GDM1 (cell line): ENCODE data around the gene HRH2.
"Not testable (repeated sequence)": the region's sequence is repeated elsewhere in the genome, so short reads cannot be mapped to it uniquely, and the experiment has no call there.

Experiments
- DNase-seq: peaks from one replicate; lab custom pipeline; 2025; lab: John Stamatoyannopoulos, UW

Gene HRH2, protein sequence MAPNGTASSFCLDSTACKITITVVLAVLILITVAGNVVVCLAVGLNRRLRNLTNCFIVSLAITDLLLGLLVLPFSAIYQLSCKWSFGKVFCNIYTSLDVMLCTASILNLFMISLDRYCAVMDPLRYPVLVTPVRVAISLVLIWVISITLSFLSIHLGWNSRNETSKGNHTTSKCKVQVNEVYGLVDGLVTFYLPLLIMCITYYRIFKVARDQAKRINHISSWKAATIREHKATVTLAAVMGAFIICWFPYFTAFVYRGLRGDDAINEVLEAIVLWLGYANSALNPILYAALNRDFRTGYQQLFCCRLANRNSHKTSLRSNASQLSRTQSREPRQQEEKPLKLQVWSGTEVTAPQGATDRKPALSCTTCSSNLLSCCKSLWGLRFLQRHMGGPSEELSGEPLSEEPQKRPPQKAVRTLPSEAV

DNA sequence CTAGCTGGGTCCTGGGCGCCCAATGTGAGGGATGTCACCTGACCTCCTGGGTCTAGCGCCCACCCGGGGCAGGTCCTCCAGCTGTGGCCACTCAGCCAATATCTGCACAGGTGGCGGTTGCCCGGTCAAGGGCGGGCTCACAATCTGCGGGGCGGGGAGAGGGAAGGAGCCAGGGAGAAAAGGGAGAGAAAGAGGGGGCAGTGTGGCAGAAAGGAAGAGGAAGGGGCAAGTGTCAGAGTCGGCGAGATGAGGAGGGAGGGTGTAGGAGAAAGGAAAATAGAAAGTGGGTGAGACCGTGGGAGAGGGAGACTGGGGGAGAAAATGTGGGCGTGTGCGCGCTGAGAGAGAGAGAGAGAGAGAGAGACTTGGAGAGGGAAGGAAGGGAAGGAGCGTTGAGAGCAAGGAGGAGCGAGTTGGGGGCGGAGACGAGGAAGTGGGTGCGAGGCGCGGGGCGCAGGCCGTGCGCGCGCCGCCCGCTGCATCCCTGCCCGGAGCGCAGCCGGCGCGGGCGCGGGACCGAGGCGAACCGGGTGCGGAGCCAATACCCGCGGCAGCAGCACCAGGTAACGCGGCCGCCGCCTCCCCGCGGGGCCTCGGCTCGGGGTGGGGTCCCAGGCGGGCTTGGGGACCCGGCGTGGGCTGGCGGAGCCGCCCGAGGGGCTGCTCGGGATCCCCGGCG, at the start of gene HRH2:
Gene HRH2, plus strand, starts transcription at position 479 of the 679 bp plus-strand sequence. CDS start 25,163 bp downstream, outside the sequence.
- peak; percentile 75 for DNase-seq

DNA sequence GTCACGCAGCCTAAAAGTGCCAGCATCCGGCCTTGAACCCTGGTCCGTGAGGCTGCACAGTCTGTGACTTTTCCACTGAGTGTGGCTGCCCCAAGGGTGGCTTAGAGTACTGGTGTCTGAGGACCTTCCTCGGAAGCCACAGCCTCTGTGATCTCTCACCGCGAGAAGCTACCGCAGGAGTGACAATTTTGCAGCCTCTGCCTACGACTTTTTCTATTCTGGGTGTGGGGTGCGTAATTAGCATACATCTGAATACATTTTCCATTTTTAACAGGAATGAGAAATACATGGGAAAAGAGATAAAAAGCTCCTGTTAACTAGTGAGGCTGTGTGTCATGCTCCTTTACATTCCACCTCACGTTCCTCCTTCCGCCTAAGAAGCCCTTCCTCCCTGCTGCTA, 48.3 kb upstream of the HRH2 start:
- no peak for DNase-seq

DNA sequence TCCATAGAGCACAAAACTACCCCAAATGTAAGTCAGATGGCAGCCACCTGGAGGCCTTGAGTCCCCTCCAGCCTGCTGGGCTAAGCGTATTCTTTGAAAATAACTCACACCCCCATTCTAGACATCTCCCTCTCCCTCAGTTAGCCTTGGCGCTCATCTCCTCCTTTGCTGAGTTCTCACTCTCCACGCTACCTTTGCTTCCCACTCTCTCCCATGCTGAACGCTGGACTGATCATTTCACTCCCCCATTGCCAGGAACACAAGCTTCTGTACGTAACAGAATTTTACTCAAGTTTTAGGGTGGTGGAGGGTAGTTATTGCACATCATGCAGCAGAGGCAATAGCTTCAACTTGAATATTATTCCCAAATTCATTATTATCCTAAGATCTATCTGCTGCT, 47.5 kb upstream of the HRH2 start:
- DNase-seq, result no peak

DNA sequence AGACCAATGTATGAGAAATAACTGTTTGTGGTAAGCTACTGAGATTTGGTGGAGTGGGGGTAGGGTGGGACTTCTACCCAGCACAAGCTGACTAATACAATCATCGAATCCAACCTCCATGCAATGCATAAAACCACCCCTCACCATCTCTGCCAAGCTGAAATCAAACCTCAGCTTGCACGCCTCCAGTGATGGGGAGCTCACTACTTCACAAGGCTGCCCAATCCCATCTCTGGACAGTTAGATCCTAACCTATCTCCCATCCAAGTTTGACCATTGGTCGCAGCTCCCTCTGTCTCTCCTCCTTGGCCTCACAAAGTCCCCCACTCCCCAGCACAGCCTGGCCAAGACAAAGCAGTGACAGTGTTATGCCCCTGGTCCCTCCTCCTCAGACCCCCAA, 47.0 kb upstream of the HRH2 start:
- DNase-seq, result no peak

GRCh38 chr5:175614223-175614815, 43.6 kb upstream of the HRH2 start:
- DNase-seq, result no peak

DNA sequence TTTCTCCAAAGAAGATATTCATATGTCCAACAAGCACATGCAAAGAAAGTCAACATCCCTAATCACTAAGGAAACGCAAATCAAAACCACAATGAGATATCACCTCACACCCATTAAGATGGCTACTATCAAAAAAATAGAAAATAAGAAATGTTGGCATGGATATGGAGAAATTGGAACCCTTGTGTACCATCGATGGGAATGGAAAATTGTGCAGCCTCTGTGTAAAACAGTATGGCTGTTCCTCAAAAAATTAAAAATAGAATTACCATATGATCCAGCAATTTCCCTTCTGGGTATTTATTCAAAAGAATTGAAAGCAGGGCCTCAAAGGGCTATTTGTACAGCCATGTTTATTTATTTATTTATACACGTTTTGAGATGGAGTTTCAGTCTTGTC, 43.0 kb upstream of the HRH2 start:
- DNase-seq, result no peak

- no peak for DNase-seq
Observed at GRCh38 chr5:175616083-175616482, 41.8 kb upstream of the HRH2 start.

DNA sequence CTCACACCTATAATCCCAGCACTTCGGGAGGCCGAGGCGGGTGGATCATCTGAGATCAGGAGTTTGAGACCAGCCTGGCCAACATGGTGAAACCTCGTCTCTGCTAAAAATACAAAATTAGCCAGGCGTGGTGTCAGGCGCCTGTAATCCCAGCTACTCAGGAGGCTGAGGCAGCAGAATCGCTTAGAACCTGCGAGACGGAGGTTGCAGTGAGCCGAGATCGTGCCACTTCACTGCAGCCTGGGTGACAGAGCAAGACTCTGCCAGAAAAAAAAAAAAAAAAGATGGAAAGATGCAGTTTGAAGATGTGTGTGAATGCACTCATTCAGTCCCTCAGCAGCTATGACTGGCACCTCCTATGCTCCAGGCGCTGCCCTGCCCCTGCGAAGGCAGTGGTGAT, 41.3 kb upstream of the HRH2 start:
- DNase-seq, result not testable (repeated sequence)

DNA sequence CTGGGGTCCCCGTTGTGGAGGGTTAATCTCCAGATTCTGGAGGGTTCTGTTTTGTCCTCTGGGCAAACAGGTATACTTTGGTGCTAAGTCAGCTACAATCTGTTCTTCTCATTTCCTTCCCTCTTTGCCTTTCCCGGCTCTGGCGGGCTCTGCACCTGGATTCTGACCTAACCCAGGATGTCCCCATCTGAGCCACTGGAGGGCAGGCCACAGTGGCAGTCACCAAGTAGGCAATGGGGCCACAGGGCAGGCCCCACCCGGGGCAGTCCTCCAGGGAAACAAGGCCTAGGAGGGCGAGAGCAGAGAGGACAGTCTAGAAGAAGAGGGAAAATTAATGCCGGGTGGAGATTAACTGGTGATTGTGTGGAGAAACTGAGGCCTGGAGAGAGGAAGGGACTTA, 40.4 kb upstream of the HRH2 start:
- DNase-seq, result no peak

DNA sequence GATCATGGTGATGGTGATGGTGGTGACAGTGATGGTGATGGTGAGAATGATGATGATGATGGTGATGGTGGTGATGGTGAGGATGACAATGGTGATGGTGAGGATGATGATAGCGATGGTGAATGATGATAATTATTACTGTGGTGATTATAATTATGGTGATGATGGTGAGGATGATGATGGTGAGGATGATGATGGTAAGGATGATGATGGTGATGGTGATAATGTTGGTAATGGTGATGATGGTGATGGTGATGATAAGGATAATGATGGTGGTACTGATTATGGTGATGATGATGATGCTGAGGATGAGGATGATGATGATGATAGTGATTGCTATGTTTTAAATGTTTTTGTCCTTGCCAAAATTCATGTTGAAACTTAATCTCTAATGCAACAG, 37.3 kb upstream of the HRH2 start:
- DNase-seq, result no peak

DNA sequence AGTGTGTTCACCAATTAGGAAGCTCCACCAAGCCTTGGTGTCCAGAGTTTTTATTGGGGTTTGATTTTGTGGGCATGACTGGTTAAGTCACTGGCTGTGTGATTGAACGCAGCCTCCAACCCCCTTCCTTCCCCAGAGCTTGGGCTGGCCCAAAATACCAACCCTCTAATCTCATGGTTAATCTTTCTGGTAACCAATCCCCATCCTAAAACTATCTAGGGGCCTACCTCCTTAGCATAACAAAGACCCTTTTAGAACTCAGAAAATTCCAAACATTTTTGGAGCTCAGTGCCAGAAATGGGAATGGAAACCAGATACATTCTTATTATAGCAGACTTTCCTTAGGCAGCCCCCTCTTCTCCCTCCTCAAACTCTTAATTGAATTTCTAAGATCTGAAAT, 35.9 kb upstream of the HRH2 start:
- no peak for DNase-seq

- DNase-seq, result no peak
Observed at GRCh38 chr5:175623088-175623487, 34.8 kb upstream of the HRH2 start.

DNA sequence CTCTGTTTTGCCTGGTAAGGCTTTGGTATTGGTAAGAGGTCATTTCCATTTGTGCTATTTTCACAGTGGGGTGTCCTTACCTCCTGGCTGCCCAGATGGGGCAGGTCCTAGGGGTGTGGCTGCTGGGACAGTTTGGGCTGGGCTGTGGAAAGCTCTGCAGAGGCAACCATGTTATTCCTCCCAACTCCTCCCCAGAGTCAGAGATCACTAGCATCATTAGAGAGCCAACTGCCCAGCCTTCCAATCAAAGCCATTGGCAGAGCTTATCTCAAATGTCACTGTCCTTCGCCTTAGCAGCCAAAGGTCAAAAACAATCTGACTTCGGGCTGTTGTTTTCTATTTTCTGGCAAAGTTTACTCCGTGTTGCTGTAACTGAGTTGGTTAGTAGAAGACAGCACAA, 33.6 kb upstream of the HRH2 start:
- no peak for DNase-seq

DNA sequence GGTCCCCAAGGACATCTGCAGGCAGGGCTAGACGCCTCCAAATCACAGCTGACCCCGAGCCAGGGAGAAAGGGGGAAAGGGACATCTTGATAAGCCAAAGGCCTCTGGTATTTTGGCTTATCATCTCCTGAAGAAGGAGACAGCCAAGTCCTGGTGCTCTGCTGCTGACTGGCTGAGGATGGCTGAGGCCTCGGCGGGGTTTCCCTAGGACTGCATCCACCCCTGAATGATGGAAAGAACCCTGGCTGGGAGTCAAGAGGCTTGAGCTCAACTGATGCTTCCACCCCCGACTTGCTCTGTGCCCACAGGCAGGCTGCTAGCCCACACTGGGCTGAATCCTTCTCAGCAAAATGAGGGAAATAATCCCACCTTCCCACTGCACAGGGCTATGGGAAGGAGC, 30.9 kb upstream of the HRH2 start:
- DNase-seq, result no peak

- no peak for DNase-seq
Observed at GRCh38 chr5:175627739-175628138, 30.1 kb upstream of the HRH2 start.

DNA sequence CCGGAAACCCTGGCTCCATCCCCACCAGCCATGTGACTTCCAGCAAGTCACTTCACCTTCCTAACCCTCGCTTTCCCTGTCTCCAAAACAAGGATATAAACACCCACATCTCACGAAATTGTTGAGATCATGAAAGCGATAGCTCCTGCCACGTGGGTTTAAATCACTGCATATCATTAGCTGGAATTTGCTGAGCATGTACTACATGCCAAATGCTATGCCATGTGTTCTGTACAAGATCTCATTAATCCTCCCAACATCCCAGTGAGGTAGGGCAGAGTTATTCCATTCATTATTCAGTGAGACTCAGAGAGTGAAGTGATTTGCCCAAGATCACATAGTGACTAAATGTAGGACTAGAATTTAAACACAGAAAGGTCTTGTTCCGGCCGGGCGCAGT, 29.2 kb upstream of the HRH2 start:
- DNase-seq, result no peak

DNA sequence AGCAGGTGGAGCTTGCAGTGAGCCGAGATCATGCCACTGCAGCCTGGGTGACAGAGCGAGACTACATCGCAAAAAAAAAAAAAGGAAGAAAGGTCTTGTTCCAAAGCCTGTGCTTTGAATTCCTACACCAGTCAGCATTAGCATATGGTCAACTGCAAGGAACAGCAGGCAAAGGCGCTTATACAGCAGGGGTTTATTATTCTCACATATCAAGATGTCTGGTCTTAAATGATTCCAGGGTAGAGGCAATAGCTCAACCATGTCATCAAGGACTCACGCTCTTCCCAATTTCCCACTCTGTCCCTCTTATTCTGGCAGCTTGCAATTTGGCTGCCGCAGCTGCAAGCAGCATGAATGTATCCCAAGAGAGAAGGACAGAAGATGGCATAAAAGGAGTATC, 28.6 kb upstream of the HRH2 start:
- DNase-seq, result no peak

DNA sequence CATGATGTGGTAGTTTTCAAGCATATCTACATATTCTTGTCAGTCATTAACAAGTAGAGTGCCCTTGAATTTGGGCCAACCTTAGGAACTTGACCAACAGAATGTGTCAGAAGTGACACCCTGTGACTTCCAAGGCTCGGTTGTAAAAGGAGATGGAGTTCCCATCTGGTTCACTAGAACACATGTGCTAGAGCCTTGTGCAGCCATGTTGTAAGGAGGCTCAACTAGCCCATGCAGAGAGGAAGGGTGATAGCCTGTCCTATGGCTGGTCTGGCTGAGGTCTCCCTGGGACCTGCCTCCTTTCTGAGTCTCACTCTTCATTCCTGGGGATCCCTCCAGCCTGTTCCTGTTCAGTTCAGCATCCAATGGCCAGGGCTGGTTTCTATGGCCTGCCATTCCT, 28.1 kb upstream of the HRH2 start:
- no peak for DNase-seq

- no peak for DNase-seq
Observed at GRCh38 chr5:175635854-175636584, 21.9 kb upstream of the HRH2 start.

GRCh38 chr5:175638305-175638704, 19.6 kb upstream of the HRH2 start:
- DNase-seq, result no peak

- no peak for DNase-seq
Observed at GRCh38 chr5:175640106-175640775, 17.6 kb upstream of the HRH2 start.

- no peak for DNase-seq
Observed at GRCh38 chr5:175642998-175643397, 14.9 kb upstream of the HRH2 start.
